GM12878 (cell line): Measurements from ENCODE around the gene ANXA4. TPM values are rescaled to one million over a fixed set of nuclear protein-coding genes. Genes with fewer than 3 reads are reported as not detected.

Experiments
- ATAC-seq: fragments of 200-7000 bp; cut with Tn5 transposase; 3 replicates; pipeline ENCODE4 v1.9.1; 2020; ENCODE audit warnings: mild to moderate bottlenecking, moderate library complexity
- BruUV-seq: library from RNA; stranded (reverse); fragments of 400-500 nt; replicated peaks from 2 replicates; lab custom pipeline; 2021; lab: Mats Ljungman, UMichigan
- CTCF ChIA-PET: fragments of 300-600 bp; sonication (Branson Sonifier 250); formaldehyde crosslinking; extraction: SDS; loops from one replicate; lab custom pipeline; 2021; ENCODE audit warnings: inconsistent platforms; lab: Yijun Ruan, JAX
- POLR2A ChIA-PET: fragments of 350-600 bp; formaldehyde crosslinking; extraction: SDS; loops from one replicate; lab custom pipeline; 2021; ENCODE audit warnings: inconsistent platforms; lab: Charles Lee
- RAD21 ChIA-PET: fragments of 300-600 bp; sonication (Branson Sonifier 250); formaldehyde crosslinking; loops from one replicate; lab custom pipeline; 2023; ENCODE audit warnings: antibody characterized with exemption; ENCODE audit not compliant: unreplicated experiment; lab: Charles Lee
- SMC1A ChIA-PET: fragments of 300-600 bp; sonication (Branson Sonifier 250); formaldehyde crosslinking; loops from one replicate; lab custom pipeline; 2023; ENCODE audit not compliant: unreplicated experiment, uncharacterized antibody; lab: Charles Lee
- DNase-seq: peaks from one replicate; pipeline ENCODE4 v3.0.0-alpha.2; 2011; ENCODE audit warnings: low read depth, low spot score
- FAIRE-seq: peaks from 3 replicates; lab custom pipeline; 2011; peaks lifted over from hg19 to GRCh38; lab: Jason Lieb, UNC
- H2AFZ ChIP-seq: 2 replicates; pipeline ENCODE4 v1.6.0; 2011; ENCODE audit warnings: low read depth, low read length, control low read depth; ENCODE audit not compliant: control insufficient read depth
- H3K27ac ChIP-seq: 2 replicates; pipeline ENCODE4 v1.5.1; 2011; ENCODE audit warnings: control low read depth; ENCODE audit not compliant: control insufficient read depth, insufficient read depth
- H3K27me3 ChIP-seq, 2 experiments: replicated peaks in 1 of 2; 2 replicates each; pipeline versions ENCODE4 v1.6.0 to v1.6.1; 2011; ENCODE audit warnings: low read length in 1 of 2; ENCODE audit not compliant: control insufficient read depth in 2 of 2, insufficient read depth in 2 of 2
- H3K36me3 ChIP-seq, 2 experiments: 2 replicates each; pipeline ENCODE4 v1.5.1; 2011; ENCODE audit warnings: low read length in 1 of 2; ENCODE audit not compliant: control insufficient read depth in 2 of 2, insufficient read depth in 2 of 2
- H3K4me1 ChIP-seq: 2 replicates; pipeline ENCODE4 v1.6.1; 2011; ENCODE audit warnings: mild to moderate bottlenecking, low read length, moderate library complexity, mixed read lengths; ENCODE audit not compliant: control insufficient read depth, insufficient read depth
- H3K4me2 ChIP-seq: 2 replicates; pipeline ENCODE4 v1.6.0; 2011; ENCODE audit warnings: control low read depth; ENCODE audit not compliant: control insufficient read depth, insufficient read depth
- H3K4me3 ChIP-seq: fragments of 200-600 bp; sonication (generic); 2 replicates; pipeline ENCODE4 v1.5.1; 2016
- H3K79me2 ChIP-seq: 2 replicates; pipeline ENCODE4 v1.6.0; 2011; ENCODE audit warnings: low read length; ENCODE audit not compliant: control insufficient read depth, insufficient read depth
- H3K9ac ChIP-seq: 2 replicates; pipeline ENCODE4 v1.8.0; 2011; ENCODE audit warnings: low read length, control low read depth, mixed read lengths; ENCODE audit not compliant: control insufficient read depth, insufficient read depth
- H3K9me3 ChIP-seq: replicated peaks from 3 replicates; pipeline ENCODE4 v1.5.1; 2011; ENCODE audit warnings: mild to moderate bottlenecking, low read length; ENCODE audit not compliant: control insufficient read depth, insufficient read depth
- H4K20me1 ChIP-seq: 2 replicates; pipeline ENCODE4 v1.6.0; 2011; ENCODE audit not compliant: control insufficient read depth, insufficient read depth
- CHD2 ChIP-seq: IDR thresholded peaks from 2 replicates; pipeline ENCODE4 v1.6.1; 2011; ENCODE audit warnings: low read depth, low read length, improper control_type of control experiment, borderline replicate concordance
- SKIL ChIP-seq: fragments of 450-650 bp; IDR thresholded peaks from 2 replicates; pipeline ENCODE4 v1.6.1; 2017; ENCODE audit warnings: mild to moderate bottlenecking, low read depth, inconsistent platforms; ENCODE audit not compliant: poor library complexity, severe bottlenecking
- STAT3 ChIP-seq: IDR thresholded peaks from 2 replicates; pipeline ENCODE4 v1.6.1; 2011; ENCODE audit warnings: low read depth, low read length, improper control_type of control experiment
- WGBS: methylation state at CpG from one replicate; pipeline ENCODE4 v1.1.6; 2016; ENCODE audit warnings: low lambda C conversion rate; ENCODE audit not compliant: insufficient replicate concordance, insufficient coverage; ENCODE audit errors: missing lambda C conversion rate; 5-methylcytosine and 5-hydroxymethylcytosine counted together
- in situ Hi-C: fragments of 300-500 bp; cut with MboI; formaldehyde crosslinking; loops from 9 replicates; pipeline ENCODE4 v1.14.3; 2018; ENCODE audit warnings: mixed read lengths
- intact Hi-C: fragments of 100-400 bp; cut with micrococcal nuclease; formaldehyde crosslinking; loops from one replicate; pipeline ENCODE4 v1.14.2; 2022; ENCODE audit not compliant: unreplicated experiment
- polyA plus RNA-seq, 11 experiments: library from polyadenylated mRNA; depleted of rRNA in 4 of 11; unstranded in 6 of 11; stranded (reverse) in 5 of 11; fragments of >200 nt; fragmentation: Nextera tagmentation in 4 of 11; fragmentation: Illumina TruSeq in 1 of 11; extraction: Ambion mirVana in 4 of 11; extraction: Trizol in 1 of 11; gene quantifications; 1 replicate in 1 of 11; 2 replicates in 10 of 11; pipeline versions ENCODE4 v1.2.1 to v1.2.3, GENCODE V29; 2011 to 2016; ENCODE audit warnings: inconsistent platforms in 2 of 11, missing spikeins in 2 of 11, low read depth in 1 of 11
- total RNA-seq, 4 experiments: library from RNA; depleted of rRNA in 3 of 4; stranded (reverse); fragments of >200 nt in 3 of 4; fragmentation: Illumina TruSeq in 1 of 4; extraction: Trizol in 1 of 4; gene quantifications; 2 replicates each; pipeline versions ENCODE4 v1.2.1 to v1.2.3, GENCODE V29; 2013 to 2021

The ANXA4 gene
- total and polyA plus RNA-seq, 10 of the 15 experiments (the other 5 are each of a cell fraction or from before 2014, with no cell fraction given), result 16.3 to 97.2 (median 71.0) TPM

DNA sequence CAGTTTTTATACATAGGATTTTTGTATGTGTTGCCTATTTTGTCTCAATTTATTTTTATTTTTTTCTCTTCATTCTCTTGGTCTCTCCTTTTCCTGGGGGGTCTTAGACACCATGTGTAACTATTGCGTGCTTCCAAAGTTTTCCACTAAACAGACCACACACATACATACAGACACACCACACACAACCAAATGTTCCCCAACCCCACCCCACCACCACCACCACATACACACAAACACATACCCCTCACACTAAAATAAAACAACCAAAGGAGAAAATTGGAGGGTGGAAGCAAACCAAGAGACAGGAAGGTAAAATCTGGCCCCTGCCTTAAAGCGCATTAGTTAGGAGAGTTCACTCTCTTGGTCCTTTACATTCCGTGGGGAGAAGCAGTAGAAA, 30.0 kb upstream of the ANXA4 start:
- ATAC-seq (no peak), FAIRE-seq (no peak), DNase-seq (no peak)
- H2AFZ ChIP-seq, result no peak overlapping the region
- H3K9ac ChIP-seq, result no peak overlapping the region
- no peaks in the 10 kb centered on the region for H3K79me2 ChIP-seq
- no peaks in the 10 kb centered on the region for H4K20me1 ChIP-seq
- intact Hi-C loops, result loop anchor here (5.0 kb wide), 1 partner anchor 335 kb away; no protein-coding TSS in a partner anchor
- in situ Hi-C loops, result loop anchor here (5.0 to 25.0 kb wide), 2 partner anchors 150 to 700 kb away; partner anchors contain the start of gene ANTXR1
- ChIA-PET CTCF (interaction anchor here (2.9 to 11.6 kb wide), 3 partner anchors 15 to 336 kb away, joined by 8 to 293 read pairs (median 11); no protein-coding TSS in a partner anchor), POLR2A (no interaction called here), SMC1A (interaction anchor here (1.9 to 5.9 kb wide), 2 partner anchors 28 to 151 kb away, joined by 5 to 55 read pairs; no protein-coding TSS in a partner anchor), RAD21 (interaction anchor here (1.4 to 3.5 kb wide), 3 partner anchors 147 to 335 kb away, joined by 4 to 16 read pairs (median 12); no protein-coding TSS in a partner anchor)
- H3K4me2 ChIP-seq, result no peak overlapping the region; the same call in 1 of the 2 replicates
- no peaks in the 10 kb centered on the region for H3K27me3 ChIP-seq
- WGBS, result 96% methylated on average over 3 of the region's 3 CpGs
- H3K9me3 ChIP-seq, result no peaks in the 10 kb centered on the region; the same call in 2 of the 3 replicates
- TF ChIP-seq STAT3 (no peak), SKIL (no peak), CHD2 (no peak)
- no peaks in the 10 kb centered on the region for H3K36me3 ChIP-seq
- BruUV-seq, result no TSS peak
- no peak overlapping the region for H3K27ac ChIP-seq
- no peaks in the 10 kb centered on the region for H3K4me1 ChIP-seq
- H3K4me3 ChIP-seq, result no peak overlapping the region
